ENCODE results near the gene KIF3A. TPM values are rescaled to one million over a fixed set of nuclear protein-coding genes. Genes with fewer than 3 reads are reported as not detected.
A peak's percentile ranks its signal among the peaks of the same experiment; 100 is the strongest.
"Not testable (repeated sequence)": the region's sequence is repeated elsewhere in the genome, so short reads cannot be mapped to it uniquely, and the experiment has no call there.

The KIF3A gene
- total RNA-seq, 2 experiments from 2014 or later, result 14.0 to 15.7 TPM

DNA sequence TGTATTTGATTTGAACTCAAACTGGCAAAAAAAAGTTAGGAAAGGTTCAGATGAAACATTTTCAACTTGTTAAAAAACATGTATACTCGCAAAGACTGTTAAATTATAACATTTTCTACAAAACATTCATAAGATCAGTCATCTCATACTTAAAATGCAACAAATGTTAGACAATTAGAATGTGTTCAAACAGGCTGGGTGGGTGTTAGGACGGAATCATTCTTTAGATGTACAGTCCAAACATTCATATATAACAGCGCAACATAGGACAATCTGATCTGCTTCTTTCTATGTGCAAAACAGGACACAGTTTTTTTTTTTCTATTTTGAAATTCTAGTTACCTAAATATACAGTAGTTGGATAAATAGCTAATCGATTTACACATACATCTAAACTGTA lies 41.4 kb downstream of the KIF3A start:
- DNase-seq (no peak), ATAC-seq (no peak)
- Mint-ChIP-seq H3K4me3 (no peak overlapping the region), H3K27ac (no peak overlapping the region), H3K27me3 (ENCODE audit: low read depth) (no peaks in the 10 kb centered on the region), H3K36me3 (ENCODE audit: low read depth) (peaks cover 46% of the 10 kb centered on the region), H3K9me3 (ENCODE audit: insufficient read depth) (no peaks in the 10 kb centered on the region), H3K4me1 (ENCODE audit: low read depth) (peaks cover 22% of the 10 kb centered on the region)
- CTCF ChIA-PET, result interaction anchor here (0.7 kb wide), 1 partner anchor 169 kb away, joined by 3 read pairs; no protein-coding TSS in a partner anchor
- POLR2A ChIA-PET, result no interaction called here

DNA sequence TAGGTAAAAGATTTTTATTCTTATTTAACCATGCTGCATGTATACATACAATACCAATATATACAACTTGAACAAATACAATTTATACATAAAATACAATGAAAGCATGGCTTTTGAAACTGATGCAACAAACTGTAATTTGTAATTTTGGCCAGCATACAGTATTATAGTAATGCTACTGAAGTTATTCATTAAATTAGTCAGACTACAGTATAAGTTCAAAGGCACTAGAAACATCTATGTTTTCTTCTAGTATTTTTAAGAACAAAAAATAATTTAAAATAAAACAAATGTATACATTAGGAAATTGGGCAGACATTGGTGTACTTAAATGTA lies 44.7 kb downstream of the KIF3A start:
- Mint-ChIP-seq H3K4me3 (no peak overlapping the region), H3K36me3 (ENCODE audit: low read depth) (peaks cover 25% of the 10 kb centered on the region), H3K27ac (peak overlapping the region; percentile 53), H3K9me3 (ENCODE audit: insufficient read depth) (no peaks in the 10 kb centered on the region), H3K4me1 (ENCODE audit: low read depth) (peaks cover 36% of the 10 kb centered on the region), H3K27me3 (ENCODE audit: low read depth) (no peaks in the 10 kb centered on the region)
- DNase-seq, result no peak
- ChIA-PET POLR2A (no interaction called here), CTCF (no interaction called here)
- ATAC-seq, result no peak

DNA sequence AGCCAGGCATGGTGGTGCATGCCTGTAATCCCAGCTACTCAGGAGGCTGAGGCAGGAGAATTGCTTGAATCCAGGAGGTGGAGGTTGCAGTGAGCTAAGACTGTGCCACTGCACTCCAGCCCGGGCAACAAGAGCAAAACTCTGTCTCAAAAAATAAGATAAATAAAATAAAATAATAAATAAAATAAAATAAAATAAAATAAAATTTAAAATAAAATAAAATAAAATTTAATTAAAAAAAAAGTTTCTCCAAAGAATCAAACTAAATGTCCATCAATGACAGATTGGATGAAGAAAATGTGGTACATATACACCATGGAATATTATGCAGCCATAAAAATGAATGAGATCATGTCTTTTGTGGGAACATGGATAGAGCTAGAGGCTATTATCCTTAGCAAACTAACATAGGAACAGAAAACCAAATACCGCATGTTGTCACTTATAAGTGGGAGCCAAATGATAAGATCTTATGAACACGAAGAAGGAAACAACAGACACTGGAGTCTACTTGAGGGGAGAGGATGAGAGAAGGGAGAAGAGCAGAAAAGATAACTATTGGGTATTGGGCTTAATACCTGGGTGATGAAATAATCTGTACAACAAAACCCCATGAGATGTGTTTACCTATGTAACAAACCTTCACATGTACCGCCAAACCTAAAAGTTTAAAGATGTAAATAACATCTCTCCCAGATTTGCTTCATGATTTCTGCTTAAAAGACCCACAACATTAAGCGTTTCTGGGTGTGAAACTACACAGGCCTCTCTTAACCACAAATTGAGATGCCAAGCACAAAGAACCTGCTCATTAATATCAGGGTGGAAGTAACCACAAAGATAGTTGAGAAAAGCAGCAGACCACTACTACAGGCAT lies 45.4 kb downstream of the KIF3A start:
- CTCF ChIA-PET, result interaction anchor here (0.8 kb wide), 1 partner anchor 165 kb away, joined by 3 read pairs; no protein-coding TSS in a partner anchor
- H3K4me1 Mint-ChIP-seq (ENCODE audit: low read depth), result peaks cover 38% of the 10 kb centered on the region
- H3K9me3 Mint-ChIP-seq (ENCODE audit: insufficient read depth); H3K4me3 Mint-ChIP-seq; H3K27me3 Mint-ChIP-seq (ENCODE audit: low read depth); DNase-seq; ATAC-seq; POLR2A ChIA-PET: not testable (repeated sequence)
- H3K36me3 Mint-ChIP-seq (ENCODE audit: low read depth), result peaks cover 21% of the 10 kb centered on the region
- H3K27ac Mint-ChIP-seq, result peak overlapping the region; percentile 53

DNA sequence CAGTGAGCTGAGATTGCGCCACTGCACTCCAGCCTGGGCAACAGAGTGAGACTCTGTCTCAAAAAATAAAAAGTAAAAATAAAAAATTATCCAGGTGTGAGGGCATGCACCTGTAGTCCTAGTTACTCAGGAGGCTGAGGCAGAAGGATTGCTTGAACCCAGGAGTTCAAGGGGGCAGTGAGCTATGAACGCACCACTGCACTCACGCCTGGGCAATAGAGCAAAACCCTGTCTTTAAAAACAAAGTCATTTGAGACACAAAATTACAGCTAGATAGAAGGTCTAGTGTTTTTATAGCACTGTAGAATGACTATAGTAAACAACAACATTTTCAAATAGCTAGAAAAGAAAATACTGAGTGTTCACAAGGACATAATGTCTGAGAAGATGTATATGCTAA lies 47.2 kb downstream of the KIF3A start:
- Mint-ChIP-seq H3K36me3 (ENCODE audit: low read depth) (peaks cover 20% of the 10 kb centered on the region), H3K4me1 (ENCODE audit: low read depth) (peaks cover 54% of the 10 kb centered on the region), H3K27me3 (ENCODE audit: low read depth) (no peaks in the 10 kb centered on the region), H3K4me3 (no peak overlapping the region), H3K9me3 (ENCODE audit: insufficient read depth) (no peaks in the 10 kb centered on the region), H3K27ac (no peak overlapping the region)
- ATAC-seq (no peak), DNase-seq (no peak)
- POLR2A ChIA-PET, result interaction anchor here (1.7 kb wide), 1 partner anchor 47 kb away, joined by 6 read pairs; the partner anchor contains the start of gene KIF3A
- CTCF ChIA-PET, result interaction anchor here (0.6 to 2.1 kb wide), 6 partner anchors 9 to 163 kb away, joined by 3 to 7 read pairs (median 4); no protein-coding TSS in a partner anchor

DNA sequence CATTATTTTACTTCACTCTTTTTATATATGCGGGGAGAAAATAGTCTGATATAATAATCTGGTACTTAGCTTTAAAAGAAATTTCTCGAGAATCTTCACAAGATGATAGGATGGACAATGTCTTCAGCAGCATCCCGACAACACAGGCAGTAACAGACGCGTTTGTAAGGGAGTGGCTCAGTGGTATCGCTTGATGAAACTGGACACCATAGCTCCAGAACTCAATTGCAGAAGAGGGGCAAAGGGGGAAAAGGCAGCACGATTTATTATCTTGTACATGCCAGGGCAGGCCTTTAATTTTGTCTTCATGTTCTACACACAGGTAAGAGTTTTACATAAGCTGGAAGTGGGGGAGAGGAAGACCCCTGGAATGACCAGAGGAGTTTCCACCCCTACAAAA lies 47.8 kb downstream of the KIF3A start:
- DNase-seq (no peak), ATAC-seq (no peak)
- ChIA-PET CTCF (interaction anchor here (1.2 to 2.1 kb wide), 4 partner anchors 9 to 162 kb away, joined by 3 to 7 read pairs (median 6); no protein-coding TSS in a partner anchor), POLR2A (interaction anchor here (0.6 to 1.7 kb wide), 2 partner anchors 48 to 88 kb away, joined by 6 read pairs; partner anchors contain the start of gene KIF3A)
- Mint-ChIP-seq H3K9me3 (ENCODE audit: insufficient read depth) (no peaks in the 10 kb centered on the region), H3K4me3 (no peak overlapping the region), H3K27me3 (ENCODE audit: low read depth) (no peaks in the 10 kb centered on the region), H3K27ac (peak overlapping the region; percentile 85), H3K4me1 (ENCODE audit: low read depth) (peaks cover 60% of the 10 kb centered on the region), H3K36me3 (ENCODE audit: low read depth) (peaks cover 18% of the 10 kb centered on the region)

DNA sequence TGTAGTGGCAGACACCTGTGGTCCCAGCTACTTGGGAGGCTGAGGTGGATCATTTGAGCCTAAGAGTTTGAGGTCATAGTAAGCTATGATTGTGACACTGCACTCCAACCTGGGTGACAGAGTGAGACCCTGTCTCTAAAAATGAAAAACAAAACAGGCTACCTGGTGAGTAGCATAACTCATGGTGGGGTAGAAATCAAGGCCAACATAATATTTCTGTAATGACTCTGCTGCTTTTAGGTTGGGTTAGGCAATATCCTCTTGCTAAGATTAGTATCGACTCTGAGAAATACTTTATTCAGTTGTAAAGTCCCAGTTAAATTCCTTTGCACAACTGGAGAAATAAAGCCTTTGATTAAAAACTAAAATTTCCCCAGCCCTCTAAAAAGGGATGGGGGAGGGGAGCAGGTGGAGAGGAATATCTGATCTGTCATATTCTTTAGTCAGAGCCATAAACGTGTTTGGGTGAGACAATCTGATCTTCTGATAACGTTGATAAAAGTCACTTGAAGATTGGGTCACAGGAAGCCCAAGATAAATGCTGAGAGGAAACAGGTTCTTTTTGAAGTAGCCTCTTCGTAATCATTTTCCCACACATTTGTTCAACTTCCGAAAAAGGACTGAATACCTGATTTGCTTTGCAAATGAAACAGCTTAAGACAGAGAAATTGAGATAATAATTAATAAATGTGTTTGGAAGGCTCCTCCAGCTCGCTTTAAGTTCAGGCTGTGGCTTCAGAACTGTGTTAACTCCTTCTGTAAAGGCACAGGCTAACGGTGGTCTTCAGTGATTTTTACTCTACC lies 48.6 kb downstream of the KIF3A start:
- peaks cover 64% of the 10 kb centered on the region for H3K4me1 Mint-ChIP-seq (ENCODE audit: low read depth)
- H3K27me3 Mint-ChIP-seq (ENCODE audit: low read depth), result no peaks in the 10 kb centered on the region
- ATAC-seq (peak; percentile 16), DNase-seq (no peak)
- no peaks in the 10 kb centered on the region for H3K9me3 Mint-ChIP-seq (ENCODE audit: insufficient read depth)
- H3K27ac Mint-ChIP-seq, result peak overlapping the region; percentile 85
- peaks cover 16% of the 10 kb centered on the region for H3K36me3 Mint-ChIP-seq (ENCODE audit: low read depth)
- POLR2A ChIA-PET, result interaction anchor here (0.6 to 1.7 kb wide), 4 partner anchors 10 to 87 kb away, joined by 3 to 6 read pairs (median 4); partner anchors contain the start of gene KIF3A
- H3K4me3 Mint-ChIP-seq, result peak overlapping the region; percentile 9
- CTCF ChIA-PET, result interaction anchor here (0.8 to 2.4 kb wide), 7 partner anchors 10 to 97 kb away, joined by 3 to 8 read pairs (median 5); partner anchors contain the start of gene KIF3A

DNA sequence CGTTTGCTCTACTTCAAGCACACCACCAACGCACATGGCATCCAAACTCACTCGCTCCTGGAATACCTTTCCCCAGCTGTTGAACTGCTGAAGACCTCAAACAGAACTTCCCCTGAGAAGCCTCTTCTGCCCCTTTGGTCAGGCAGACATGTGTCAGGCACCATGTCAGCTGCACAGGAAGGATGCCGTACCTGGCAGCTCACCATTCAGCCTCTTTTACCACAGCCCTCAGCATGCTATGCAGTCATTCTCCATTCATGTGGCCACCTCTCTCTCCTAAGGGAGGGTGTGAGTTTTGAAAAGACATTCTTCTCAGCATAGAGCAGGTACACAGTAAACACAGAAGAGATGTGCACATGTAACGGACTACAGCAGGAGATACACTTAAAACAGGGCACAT lies 49.4 kb downstream of the KIF3A start:
- Mint-ChIP-seq H3K4me1 (ENCODE audit: low read depth) (peaks cover 63% of the 10 kb centered on the region), H3K27me3 (ENCODE audit: low read depth) (no peaks in the 10 kb centered on the region), H3K27ac (peak overlapping the region; percentile 85), H3K9me3 (ENCODE audit: insufficient read depth) (no peaks in the 10 kb centered on the region), H3K36me3 (ENCODE audit: low read depth) (peaks cover 14% of the 10 kb centered on the region), H3K4me3 (peak overlapping the region; percentile 9)
- CTCF ChIA-PET, result interaction anchor here (0.8 to 2.4 kb wide), 7 partner anchors 17 to 132 kb away, joined by 3 to 8 read pairs (median 5); partner anchors contain the start of gene KIF3A
- ATAC-seq, result peak; percentile 92
- POLR2A ChIA-PET, result interaction anchor here (0.5 to 1.4 kb wide), 5 partner anchors 9 to 136 kb away, joined by 3 read pairs; partner anchors contain the start of gene KIF3A
- peak; percentile 86 for DNase-seq

DNA sequence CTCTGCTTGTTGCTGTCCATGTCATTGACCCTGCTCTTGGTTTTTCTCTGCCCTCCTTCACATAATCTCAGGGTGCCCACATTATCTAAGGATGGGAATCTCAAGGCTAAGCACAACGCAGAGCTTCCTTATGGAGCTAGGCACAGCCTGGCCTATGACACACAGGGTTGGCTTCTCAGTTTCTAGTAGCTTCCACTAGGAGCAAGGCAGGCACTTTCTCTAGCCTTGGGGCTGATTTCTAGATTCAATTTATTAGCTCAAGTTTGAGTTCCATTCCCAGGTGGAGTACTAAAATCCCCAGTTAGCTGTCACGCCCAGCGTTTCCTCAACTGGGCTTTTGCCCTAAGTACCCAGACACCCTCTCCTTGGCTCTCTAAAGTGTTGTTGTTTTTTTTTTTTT lies 51.2 kb downstream of the KIF3A start:
- no peak for DNase-seq
- POLR2A ChIA-PET, result interaction anchor here (0.6 kb wide), 1 partner anchor 1688 kb away, joined by 3 read pairs; no protein-coding TSS in a partner anchor

DNA sequence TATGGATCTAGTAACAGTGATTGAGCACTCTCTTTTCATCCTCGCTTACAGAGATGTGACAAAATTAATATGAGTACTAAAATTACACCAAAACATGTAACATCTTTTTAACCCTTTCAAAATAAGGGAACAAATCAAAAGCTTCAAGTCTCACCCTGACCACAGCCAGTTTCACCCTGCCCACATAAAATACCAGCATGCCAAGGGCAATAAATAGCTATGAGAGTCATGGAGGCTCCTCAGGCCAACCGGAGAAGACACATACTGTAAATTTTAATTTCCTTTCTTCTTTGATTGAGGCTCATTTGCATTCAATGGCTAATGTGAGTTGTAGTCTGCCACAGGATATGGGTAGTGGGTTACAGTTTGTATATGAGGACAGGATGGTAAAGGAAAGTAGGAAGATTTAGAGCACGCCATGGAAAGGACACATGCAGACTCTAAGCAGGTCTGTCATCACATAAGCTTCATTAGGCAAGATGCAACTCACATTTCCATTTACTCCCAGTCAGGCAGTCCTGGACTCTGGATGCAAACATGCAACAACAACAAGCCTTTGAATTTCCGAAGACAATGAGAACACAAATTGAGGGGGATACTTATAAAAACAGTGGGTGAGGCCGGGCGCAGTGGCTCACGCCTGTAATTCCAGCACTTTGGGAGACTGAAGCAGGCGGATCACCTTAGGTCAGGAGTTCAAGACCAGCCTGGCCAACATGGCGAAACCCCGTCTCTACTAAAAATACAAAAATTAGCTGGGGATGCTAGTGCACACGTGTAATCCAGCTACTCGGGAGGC lies 52.2 kb downstream of the KIF3A start:
- peaks cover 51% of the 10 kb centered on the region for H3K4me1 Mint-ChIP-seq (ENCODE audit: low read depth)
- POLR2A ChIA-PET, result interaction anchor here (0.7 kb wide), 1 partner anchor 11 kb away, joined by 3 read pairs; no protein-coding TSS in a partner anchor
- H3K36me3 Mint-ChIP-seq (ENCODE audit: low read depth), result peaks cover 4% of the 10 kb centered on the region
- H3K4me3 Mint-ChIP-seq, result no peak overlapping the region
- H3K27ac Mint-ChIP-seq, result peak overlapping the region; percentile 26
- CTCF ChIA-PET, result interaction anchor here (0.7 to 2.2 kb wide), 6 partner anchors 27 to 158 kb away, joined by 3 to 8 read pairs (median 4); partner anchors contain the start of gene KIF3A
- DNase-seq (peak; percentile 49), ATAC-seq (no peak)
- H3K9me3 Mint-ChIP-seq (ENCODE audit: insufficient read depth), result no peaks in the 10 kb centered on the region
- no peaks in the 10 kb centered on the region for H3K27me3 Mint-ChIP-seq (ENCODE audit: low read depth)

More for the DNA sequence above, 51.2 kb downstream of the KIF3A start:
- Mint-ChIP-seq H3K4me1 (ENCODE audit: low read depth) (peaks cover 54% of the 10 kb centered on the region), H3K9me3 (ENCODE audit: insufficient read depth) (no peaks in the 10 kb centered on the region), H3K36me3 (ENCODE audit: low read depth) (peaks cover 6% of the 10 kb centered on the region), H3K4me3 (no peak overlapping the region), H3K27ac (no peak overlapping the region), H3K27me3 (ENCODE audit: low read depth) (no peaks in the 10 kb centered on the region)
- no peak for ATAC-seq
- CTCF ChIA-PET, result interaction anchor here (0.7 to 2.4 kb wide), 4 partner anchors 22 to 134 kb away, joined by 3 to 8 read pairs (median 6); no protein-coding TSS in a partner anchor

DNA sequence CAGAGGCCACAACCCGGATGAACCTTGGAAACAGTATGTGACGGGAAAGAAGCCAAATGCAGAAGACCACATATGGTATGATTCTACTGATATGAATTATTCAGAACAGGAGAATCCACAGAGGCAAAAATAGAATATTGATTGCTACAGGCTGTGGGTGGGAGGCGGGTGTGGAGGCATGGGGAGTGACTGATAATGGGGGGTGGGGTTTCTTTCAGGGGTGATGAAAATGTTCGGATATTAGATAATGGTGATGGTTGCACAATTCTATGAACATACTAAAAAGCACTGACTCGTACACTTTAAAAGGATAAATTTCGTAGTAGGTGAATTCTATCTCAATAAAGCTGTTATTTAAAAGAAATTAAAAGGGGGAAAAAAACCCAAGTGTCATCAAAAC lies 52.9 kb downstream of the KIF3A start:
- POLR2A ChIA-PET, result interaction anchor here (0.7 kb wide), 1 partner anchor 10 kb away, joined by 3 read pairs; no protein-coding TSS in a partner anchor
- Mint-ChIP-seq H3K27me3 (ENCODE audit: low read depth) (no peaks in the 10 kb centered on the region), H3K4me1 (ENCODE audit: low read depth) (peaks cover 47% of the 10 kb centered on the region), H3K27ac (no peak overlapping the region), H3K4me3 (no peak overlapping the region), H3K36me3 (ENCODE audit: low read depth) (peaks cover 4% of the 10 kb centered on the region), H3K9me3 (ENCODE audit: insufficient read depth) (no peaks in the 10 kb centered on the region)
- no peak for DNase-seq
- CTCF ChIA-PET, result interaction anchor here (1.0 to 2.2 kb wide), 4 partner anchors 26 to 136 kb away, joined by 3 to 8 read pairs (median 4); partner anchors contain the start of gene KIF3A
- ATAC-seq, result no peak
